MCF 10A (cell line): ENCODE data around the gene CLEC4F. TPM values are rescaled to one million over a fixed set of nuclear protein-coding genes. Genes with fewer than 3 reads are reported as not detected.

Source experiments
- BruUV-seq: library from RNA; stranded (reverse); fragments of 400-500 nt; replicated peaks from 2 replicates; lab custom pipeline; 2021; lab: Mats Ljungman, UMichigan
- CTCF ChIA-PET: fragments of 300-600 bp; sonication (Branson Sonifier 250); formaldehyde crosslinking; extraction: SDS; loops from one replicate; lab custom pipeline; 2021; ENCODE audit warnings: antibody characterized with exemption, inconsistent platforms; lab: Yijun Ruan, JAX
- POLR2A ChIA-PET: fragments of 300-600, 350-650 bp; sonication (Branson Sonifier 250); formaldehyde crosslinking; extraction: SDS; loops from one replicate; lab custom pipeline; 2020; ENCODE audit warnings: antibody characterized with exemption, inconsistent platforms; lab: Yijun Ruan, JAX
- DNase-seq: peaks from one replicate; pipeline ENCODE4 v3.0.0-alpha.2; 2018; ENCODE audit not compliant: unreplicated experiment
- H3K27ac Mint-ChIP-seq: one replicate; pipeline ENCODE4 v1.8.0; 2022; ENCODE audit warnings: mild to moderate bottlenecking, low read depth, mixed read lengths; ENCODE audit not compliant: unreplicated experiment
- H3K27me3 Mint-ChIP-seq: one replicate; pipeline ENCODE4 v1.8.0; 2022; ENCODE audit warnings: mixed read lengths; ENCODE audit not compliant: insufficient read depth, unreplicated experiment
- H3K36me3 Mint-ChIP-seq: one replicate; pipeline ENCODE4 v1.8.0; 2022; ENCODE audit warnings: mild to moderate bottlenecking, moderate library complexity, mixed read lengths; ENCODE audit not compliant: insufficient read depth, unreplicated experiment
- H3K4me1 Mint-ChIP-seq: one replicate; pipeline ENCODE4 v1.8.0; 2022; ENCODE audit warnings: mixed read lengths; ENCODE audit not compliant: insufficient read depth, unreplicated experiment
- H3K4me3 Mint-ChIP-seq: one replicate; pipeline ENCODE4 v1.8.0; 2022; ENCODE audit warnings: mild to moderate bottlenecking, moderate library complexity, mixed read lengths; ENCODE audit not compliant: unreplicated experiment
- H3K9me3 Mint-ChIP-seq: one replicate; pipeline ENCODE4 v1.8.0; 2022; ENCODE audit warnings: mixed read lengths; ENCODE audit not compliant: unreplicated experiment
- CTCF ChIP-seq: fragments of 200-600 bp; IDR thresholded peaks from one replicate; pipeline ENCODE4 v1.8.0; 2022; ENCODE audit warnings: antibody characterized with exemption, mild to moderate bottlenecking; ENCODE audit not compliant: unreplicated experiment
- intact Hi-C: fragments of 100-400 bp; cut with micrococcal nuclease; formaldehyde crosslinking; loops from 2 replicates; pipeline ENCODE4 v1.14.1; 2022
- total RNA-seq: library from RNA; stranded (reverse); gene quantifications from 2 replicates; pipeline ENCODE4 v1.2.3, GENCODE V29; 2022

CLEC4F gene
- total RNA-seq, 1 experiment from 2014 or later, result not detected

- Mint-ChIP-seq H3K27me3 (peaks cover 66% of the 10 kb centered on the region), H3K27ac (no peak overlapping the region), H3K4me1 (no peaks in the 10 kb centered on the region), H3K4me3 (no peak overlapping the region), H3K36me3 (no peaks in the 10 kb centered on the region), H3K9me3 (no peaks in the 10 kb centered on the region)
- no TSS peak for BruUV-seq
- no peak for TF ChIP-seq CTCF
- intact Hi-C loops, result no loop called here
- POLR2A ChIA-PET, result no interaction called here
- CTCF ChIA-PET, result interaction anchor here (1.6 kb wide), 1 partner anchor 28 kb away, joined by 3 read pairs; no protein-coding TSS in a partner anchor
- DNase-seq, result no peak
Observed at GRCh38 chr2:70834106-70834505, 13.7 kb upstream of the CLEC4F start.

- Mint-ChIP-seq H3K4me3 (no peak overlapping the region), H3K9me3 (no peaks in the 10 kb centered on the region), H3K27ac (no peak overlapping the region), H3K36me3 (no peaks in the 10 kb centered on the region), H3K4me1 (no peaks in the 10 kb centered on the region), H3K27me3 (peaks cover 69% of the 10 kb centered on the region)
- TF ChIP-seq CTCF, result no peak
- ChIA-PET CTCF (interaction anchor here (1.6 kb wide), 1 partner anchor 29 kb away, joined by 3 read pairs; no protein-coding TSS in a partner anchor), POLR2A (no interaction called here)
- no TSS peak for BruUV-seq
- intact Hi-C loops, result no loop called here
- DNase-seq, result no peak
Observed at GRCh38 chr2:70833246-70833645, 12.8 kb upstream of the CLEC4F start.

GRCh38 chr2:70832386-70832785 lies 12.0 kb upstream of the CLEC4F start:
- no peak for TF ChIP-seq CTCF
- Mint-ChIP-seq H3K27me3 (peaks cover 76% of the 10 kb centered on the region), H3K4me1 (no peaks in the 10 kb centered on the region), H3K27ac (no peak overlapping the region), H3K36me3 (no peaks in the 10 kb centered on the region), H3K9me3 (no peaks in the 10 kb centered on the region), H3K4me3 (no peak overlapping the region)
- no peak for DNase-seq
- POLR2A ChIA-PET, result no interaction called here
- intact Hi-C loops, result no loop called here
- CTCF ChIA-PET, result interaction anchor here (1.6 kb wide), 1 partner anchor 30 kb away, joined by 3 read pairs; no protein-coding TSS in a partner anchor
- BruUV-seq, result no TSS peak

- CTCF ChIA-PET, result interaction anchor here (0.6 kb wide), 1 partner anchor 1802 kb away, joined by 3 read pairs; no protein-coding TSS in a partner anchor
- intact Hi-C loops, result no loop called here
- Mint-ChIP-seq H3K9me3 (no peaks in the 10 kb centered on the region), H3K4me1 (no peaks in the 10 kb centered on the region), H3K4me3 (no peak overlapping the region), H3K27ac (no peak overlapping the region), H3K36me3 (no peaks in the 10 kb centered on the region), H3K27me3 (peaks cover 76% of the 10 kb centered on the region)
- POLR2A ChIA-PET, result no interaction called here
- BruUV-seq, result no TSS peak
- DNase-seq, result no peak
- no peak for TF ChIP-seq CTCF
Observed at GRCh38 chr2:70831861-70832260, 11.5 kb upstream of the CLEC4F start.
